SJSA1 (cell line): ENCODE results near the gene TINCR. TPM values are rescaled to one million over a fixed set of nuclear protein-coding genes. Genes with fewer than 3 reads are reported as not detected.

ENCODE experiments used
- DNase-seq, 2 experiments: peaks; one replicate each; pipeline ENCODE4 v3.0.0-alpha.2; 2015 to 2020; ENCODE audit warnings: low spot score in 2 of 2, low read depth in 1 of 2
- H3K27ac ChIP-seq: fragments of 250-450 bp; sonication (Bioruptor Pico); 2 replicates; pipeline ENCODE4 v1.5.1; 2020; ENCODE audit warnings: mild to moderate bottlenecking, moderate library complexity
- H3K27me3 ChIP-seq: fragments of 250-450 bp; sonication (Bioruptor Pico); replicated peaks from 2 replicates; pipeline ENCODE4 v1.5.1; 2020; ENCODE audit warnings: mild to moderate bottlenecking, moderate library complexity
- H3K36me3 ChIP-seq: fragments of 250-450 bp; sonication (Bioruptor Pico); 2 replicates; pipeline ENCODE4 v1.5.1; 2020; ENCODE audit warnings: mild to moderate bottlenecking
- H3K4me1 ChIP-seq: fragments of 250-450 bp; sonication (Bioruptor Pico); replicated peaks from 2 replicates; pipeline ENCODE4 v1.6.1; 2021; ENCODE audit warnings: mild to moderate bottlenecking
- H3K4me3 ChIP-seq: fragments of 250-450 bp; sonication (Bioruptor Pico); 2 replicates; pipeline ENCODE4 v1.5.1; 2020; ENCODE audit warnings: mild to moderate bottlenecking
- H3K9me3 ChIP-seq: fragments of 250-450 bp; sonication (Bioruptor Pico); replicated peaks from 2 replicates; pipeline ENCODE4 v1.5.1; 2020; ENCODE audit warnings: mild to moderate bottlenecking
- total RNA-seq: library from RNA; depleted of rRNA; stranded (reverse); fragments of >200 nt; shearing (Covaris generic); gene quantifications from 2 replicates; pipeline ENCODE4 v1.2.3, GENCODE V29; 2014

TINCR gene
- total RNA-seq, 1 experiment from 2014 or later = not detected

DNA sequence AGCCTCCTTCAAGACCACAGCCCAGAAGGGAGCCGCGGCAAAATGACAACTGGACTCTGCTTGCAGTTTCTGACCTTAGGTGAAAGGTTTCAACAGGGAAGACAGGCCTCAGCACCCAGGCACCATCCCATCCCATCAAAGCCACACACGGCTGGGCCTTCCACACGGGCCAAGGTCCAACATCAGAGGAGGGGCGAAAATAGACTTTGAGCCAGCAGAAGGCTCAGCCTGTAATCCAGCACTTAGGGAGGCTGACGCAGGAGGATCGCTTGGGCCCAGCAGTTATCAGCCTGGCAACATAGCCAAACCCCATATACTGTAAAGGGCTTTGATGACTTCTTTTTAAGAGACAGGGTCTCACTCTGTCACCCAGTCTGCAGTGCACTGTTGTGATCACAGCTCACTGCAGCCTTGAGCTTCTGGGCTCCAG, 26.8 kb upstream of the TINCR start:
- DNase-seq = no peak
- Histone ChIP-seq H3K4me3 (no peak overlapping the region), H3K4me1 (no peaks in the 10 kb centered on the region), H3K9me3 (no peaks in the 10 kb centered on the region), H3K27ac (no peak overlapping the region), H3K27me3 (no peaks in the 10 kb centered on the region), H3K36me3 (peaks cover 98% of the 10 kb centered on the region)

GRCh38 chr19:5593343-5594255, 25.8 kb upstream of the TINCR start:
- H3K36me3 ChIP-seq = peaks cover 98% of the 10 kb centered on the region
- no peak overlapping the region for H3K4me3 ChIP-seq
- H3K27ac ChIP-seq = no peak overlapping the region

GRCh38 chr19:5592531-5593342, 25.0 kb upstream of the TINCR start:
- Histone ChIP-seq H3K27ac (no peak overlapping the region), H3K4me1 (no peaks in the 10 kb centered on the region), H3K36me3 (peaks cover 99% of the 10 kb centered on the region), H3K27me3 (no peaks in the 10 kb centered on the region), H3K9me3 (no peaks in the 10 kb centered on the region), H3K4me3 (no peak overlapping the region)
- DNase-seq = no peak

More at GRCh38 chr19:5593343-5594255, 25.8 kb upstream of the TINCR start:
- no peak for DNase-seq
- Histone ChIP-seq H3K27me3 (no peaks in the 10 kb centered on the region), H3K9me3 (no peaks in the 10 kb centered on the region), H3K4me1 (no peaks in the 10 kb centered on the region)

- Histone ChIP-seq H3K27ac (no peak overlapping the region), H3K4me1 (no peaks in the 10 kb centered on the region), H3K27me3 (no peaks in the 10 kb centered on the region), H3K36me3 (peaks cover 97% of the 10 kb centered on the region), H3K9me3 (no peaks in the 10 kb centered on the region), H3K4me3 (no peak overlapping the region)
- DNase-seq = no peak
Measured at GRCh38 chr19:5591476-5591875, 23.7 kb upstream of the TINCR start.

GRCh38 chr19:5590865-5591154, 23.1 kb upstream of the TINCR start:
- no peaks in the 10 kb centered on the region for H3K9me3 ChIP-seq
- no peak overlapping the region for H3K4me3 ChIP-seq
- DNase-seq = no peak
- peaks cover 97% of the 10 kb centered on the region for H3K36me3 ChIP-seq
- no peak overlapping the region for H3K27ac ChIP-seq
- no peaks in the 10 kb centered on the region for H3K27me3 ChIP-seq
- no peaks in the 10 kb centered on the region for H3K4me1 ChIP-seq

- DNase-seq = no peak
- Histone ChIP-seq H3K27ac (no peak overlapping the region), H3K36me3 (peaks cover 92% of the 10 kb centered on the region), H3K9me3 (no peaks in the 10 kb centered on the region), H3K4me3 (no peak overlapping the region), H3K4me1 (no peaks in the 10 kb centered on the region), H3K27me3 (no peaks in the 10 kb centered on the region)
Measured at GRCh38 chr19:5590151-5590864, 22.6 kb upstream of the TINCR start.

GRCh38 chr19:5588906-5589676, 21.3 kb upstream of the TINCR start:
- H3K27ac ChIP-seq = no peak overlapping the region
- H3K27me3 ChIP-seq = no peaks in the 10 kb centered on the region
- DNase-seq = no peak

DNA sequence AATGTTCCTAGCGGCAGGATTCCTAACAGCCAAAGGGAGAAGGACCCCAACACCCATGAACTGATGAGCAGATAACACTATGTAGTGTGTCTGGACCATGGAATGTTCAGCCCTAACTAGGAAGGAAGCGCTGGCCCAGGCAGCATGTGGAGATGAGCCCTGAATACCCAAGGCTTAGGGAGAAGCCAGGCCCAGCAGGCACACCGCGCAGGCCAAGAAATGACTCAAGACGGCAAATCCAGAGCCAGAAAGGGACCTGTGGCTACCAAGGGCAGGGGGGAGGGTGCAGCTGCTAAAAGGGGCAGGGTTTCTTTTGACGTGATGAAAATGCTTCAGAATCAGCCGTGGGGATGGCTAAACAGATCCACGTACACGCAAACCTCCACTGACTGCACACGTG, 20.7 kb upstream of the TINCR start:
- Histone ChIP-seq H3K27ac (no peak overlapping the region), H3K4me1 (no peaks in the 10 kb centered on the region), H3K36me3 (peaks cover 78% of the 10 kb centered on the region), H3K9me3 (no peaks in the 10 kb centered on the region), H3K4me3 (no peak overlapping the region), H3K27me3 (no peaks in the 10 kb centered on the region)
- DNase-seq = no peak

More at GRCh38 chr19:5588906-5589676, 21.3 kb upstream of the TINCR start:
- Histone ChIP-seq H3K4me3 (no peak overlapping the region), H3K4me1 (no peaks in the 10 kb centered on the region), H3K9me3 (no peaks in the 10 kb centered on the region), H3K36me3 (peaks cover 84% of the 10 kb centered on the region)

DNA sequence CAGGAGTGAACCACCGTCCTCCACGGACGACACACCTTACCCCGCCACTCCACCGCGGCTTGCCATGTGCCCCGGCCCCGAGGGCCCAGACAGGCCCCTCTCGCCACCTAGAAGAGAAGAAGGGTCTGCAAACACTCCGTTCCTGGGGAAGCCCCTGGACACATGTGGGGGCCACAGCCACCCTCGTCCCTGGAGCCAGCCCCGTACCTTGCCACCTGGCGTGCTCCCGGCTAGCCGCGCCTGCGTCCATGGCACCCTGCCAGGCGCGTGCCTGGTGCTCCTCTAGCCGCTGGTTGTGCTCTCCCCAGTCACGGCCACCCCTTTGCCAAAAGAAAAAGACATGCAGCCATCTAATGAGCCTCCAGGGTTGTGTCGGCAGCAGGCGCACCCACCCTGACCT, 19.9 kb upstream of the TINCR start:
- Histone ChIP-seq H3K36me3 (peaks cover 76% of the 10 kb centered on the region), H3K27ac (no peak overlapping the region), H3K4me3 (no peak overlapping the region), H3K9me3 (no peaks in the 10 kb centered on the region), H3K4me1 (no peaks in the 10 kb centered on the region; the same call in 1 of the 2 replicates), H3K27me3 (no peaks in the 10 kb centered on the region)
- DNase-seq = no peak

- Histone ChIP-seq H3K4me3 (no peak overlapping the region), H3K4me1 (peaks cover 4% of the 10 kb centered on the region), H3K27ac (no peak overlapping the region), H3K27me3 (no peaks in the 10 kb centered on the region), H3K9me3 (no peaks in the 10 kb centered on the region), H3K36me3 (peaks cover 73% of the 10 kb centered on the region)
- DNase-seq = no peak
Measured at GRCh38 chr19:5587071-5587455, 19.3 kb upstream of the TINCR start.

- peaks cover 67% of the 10 kb centered on the region for H3K36me3 ChIP-seq
- no peaks in the 10 kb centered on the region for H3K9me3 ChIP-seq
- no peak overlapping the region for H3K4me3 ChIP-seq
- no peak overlapping the region for H3K27ac ChIP-seq
- no peak for DNase-seq
- peaks cover 9% of the 10 kb centered on the region for H3K4me1 ChIP-seq
- H3K27me3 ChIP-seq = no peaks in the 10 kb centered on the region
Measured at GRCh38 chr19:5586300-5587070, 18.7 kb upstream of the TINCR start.

DNA sequence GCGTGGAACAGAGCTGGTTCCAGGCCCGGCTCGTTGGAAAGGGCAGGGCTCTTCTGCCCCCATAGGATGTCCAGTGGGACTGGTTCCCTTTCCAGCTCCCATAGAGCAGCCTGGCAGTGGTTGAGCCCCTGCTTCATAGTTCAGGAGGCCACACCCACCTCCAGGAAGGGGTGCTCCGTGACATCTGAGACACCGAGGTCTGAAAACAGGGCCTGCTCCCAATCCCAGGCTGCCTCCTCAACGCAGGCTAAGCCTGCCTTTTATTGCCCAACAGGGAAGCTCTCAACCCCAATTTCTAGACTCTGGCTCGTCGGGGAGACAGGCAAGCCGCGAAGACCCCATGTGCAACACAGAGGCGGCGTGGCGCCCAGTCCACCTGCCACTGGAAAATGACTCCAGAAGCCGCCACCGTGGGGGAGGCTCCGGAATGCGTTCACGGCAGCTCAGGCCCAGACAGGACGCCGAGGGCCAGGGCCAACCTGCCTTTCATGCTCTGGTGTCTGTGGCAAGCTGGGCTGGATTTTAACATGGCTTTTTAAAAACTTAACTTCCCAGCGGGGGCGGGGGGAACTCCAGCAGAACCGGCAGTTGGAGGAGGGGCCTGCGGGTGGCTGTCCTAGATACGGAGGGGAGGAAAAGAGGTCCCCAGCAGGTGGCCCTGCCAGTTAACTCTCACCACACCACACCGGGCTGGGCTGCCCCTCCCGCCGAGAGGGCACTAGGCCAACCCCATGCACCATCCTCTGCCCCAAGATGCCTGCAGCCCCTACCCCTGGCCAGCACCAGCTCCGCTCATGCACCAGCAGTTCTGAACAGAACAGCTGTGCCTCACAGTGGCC, 17.9 kb upstream of the TINCR start:
- Histone ChIP-seq H3K9me3 (no peaks in the 10 kb centered on the region), H3K4me1 (peaks cover 18% of the 10 kb centered on the region), H3K4me3 (no peak overlapping the region), H3K27me3 (no peaks in the 10 kb centered on the region), H3K27ac (no peak overlapping the region), H3K36me3 (peaks cover 59% of the 10 kb centered on the region)
- no peak for DNase-seq
